Liver (tissue), 3 donors: ENCODE results near the gene PHLPP1.

Experiments used
- EGR1 ChIP-seq, 2 donors: IDR thresholded peaks; 2 replicates each; pipeline ENCODE4 v1.6.1; 2016 to 2018; ENCODE audit warnings: antibody characterized with exemption in 2 of 2, low read depth in 2 of 2
- JUND ChIP-seq, 2 donors: IDR thresholded peaks; 2 replicates each; pipeline ENCODE4 v1.6.1; 2016; ENCODE audit warnings: antibody characterized with exemption in 2 of 2
- REST ChIP-seq: IDR thresholded peaks from 2 replicates; pipeline ENCODE4 v1.6.1; 2016; ENCODE audit warnings: antibody characterized with exemption, mild to moderate bottlenecking
- SP1 ChIP-seq: IDR thresholded peaks from 2 replicates; pipeline ENCODE4 v1.6.1; 2018; ENCODE audit warnings: antibody characterized with exemption, mild to moderate bottlenecking
- YY1 ChIP-seq: IDR thresholded peaks from 2 replicates; pipeline ENCODE4 v1.6.1; 2016; ENCODE audit warnings: antibody characterized with exemption, mild to moderate bottlenecking
- TF ChIP-seq, protein P1 (sequence below): fragments of 150-350 bp; IDR thresholded peaks from 2 replicates; pipeline ENCODE4 v1.5.1; 2017; ENCODE audit warnings: improper control_type of control experiment, low read depth, low read length; ENCODE audit not compliant: missing input control
- donor health status: healthy.
- donor health status: healthy.

- TF ChIP-seq SP1 (no peak), REST (no peak), YY1 (no peak), JUND (IDR thresholded peaks at IDR 0.05) (no peak), EGR1 (IDR thresholded peaks at IDR 0.05; ENCODE audit: low read depth in 2 of 2) (no peak)
- TF ChIP-seq, protein P1, sequence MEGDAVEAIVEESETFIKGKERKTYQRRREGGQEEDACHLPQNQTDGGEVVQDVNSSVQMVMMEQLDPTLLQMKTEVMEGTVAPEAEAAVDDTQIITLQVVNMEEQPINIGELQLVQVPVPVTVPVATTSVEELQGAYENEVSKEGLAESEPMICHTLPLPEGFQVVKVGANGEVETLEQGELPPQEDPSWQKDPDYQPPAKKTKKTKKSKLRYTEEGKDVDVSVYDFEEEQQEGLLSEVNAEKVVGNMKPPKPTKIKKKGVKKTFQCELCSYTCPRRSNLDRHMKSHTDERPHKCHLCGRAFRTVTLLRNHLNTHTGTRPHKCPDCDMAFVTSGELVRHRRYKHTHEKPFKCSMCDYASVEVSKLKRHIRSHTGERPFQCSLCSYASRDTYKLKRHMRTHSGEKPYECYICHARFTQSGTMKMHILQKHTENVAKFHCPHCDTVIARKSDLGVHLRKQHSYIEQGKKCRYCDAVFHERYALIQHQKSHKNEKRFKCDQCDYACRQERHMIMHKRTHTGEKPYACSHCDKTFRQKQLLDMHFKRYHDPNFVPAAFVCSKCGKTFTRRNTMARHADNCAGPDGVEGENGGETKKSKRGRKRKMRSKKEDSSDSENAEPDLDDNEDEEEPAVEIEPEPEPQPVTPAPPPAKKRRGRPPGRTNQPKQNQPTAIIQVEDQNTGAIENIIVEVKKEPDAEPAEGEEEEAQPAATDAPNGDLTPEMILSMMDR: no peak
Measured at GRCh38 chr18:62880034-62880433, 164.7 kb downstream of the PHLPP1 start.
